Measurements from ENCODE around the gene ZNF500.

The ZNF500 gene

GRCh38 chr16:4752351-4753100 is 14.4 kb downstream of the ZNF500 start:
- TF ChIP-seq, protein P1, sequence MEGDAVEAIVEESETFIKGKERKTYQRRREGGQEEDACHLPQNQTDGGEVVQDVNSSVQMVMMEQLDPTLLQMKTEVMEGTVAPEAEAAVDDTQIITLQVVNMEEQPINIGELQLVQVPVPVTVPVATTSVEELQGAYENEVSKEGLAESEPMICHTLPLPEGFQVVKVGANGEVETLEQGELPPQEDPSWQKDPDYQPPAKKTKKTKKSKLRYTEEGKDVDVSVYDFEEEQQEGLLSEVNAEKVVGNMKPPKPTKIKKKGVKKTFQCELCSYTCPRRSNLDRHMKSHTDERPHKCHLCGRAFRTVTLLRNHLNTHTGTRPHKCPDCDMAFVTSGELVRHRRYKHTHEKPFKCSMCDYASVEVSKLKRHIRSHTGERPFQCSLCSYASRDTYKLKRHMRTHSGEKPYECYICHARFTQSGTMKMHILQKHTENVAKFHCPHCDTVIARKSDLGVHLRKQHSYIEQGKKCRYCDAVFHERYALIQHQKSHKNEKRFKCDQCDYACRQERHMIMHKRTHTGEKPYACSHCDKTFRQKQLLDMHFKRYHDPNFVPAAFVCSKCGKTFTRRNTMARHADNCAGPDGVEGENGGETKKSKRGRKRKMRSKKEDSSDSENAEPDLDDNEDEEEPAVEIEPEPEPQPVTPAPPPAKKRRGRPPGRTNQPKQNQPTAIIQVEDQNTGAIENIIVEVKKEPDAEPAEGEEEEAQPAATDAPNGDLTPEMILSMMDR (IDR thresholded peaks at IDR 0.05; ENCODE audit: insufficient read depth, low read depth, low read length, missing control alignments) = no peak
- no peak for DNase-seq (ENCODE audit: low read depth)

GRCh38 chr16:4750896-4751295 is 16.1 kb downstream of the ZNF500 start:
- H3K4me3 ChIP-seq (ENCODE audit: low read depth, low read length) = no peak overlapping the region
- TF ChIP-seq, protein P1 (IDR thresholded peaks at IDR 0.05; ENCODE audit: insufficient read depth, low read depth, low read length, missing control alignments) = no peak
- no peak for DNase-seq (ENCODE audit: low read depth)

More at GRCh38 chr16:4752351-4753100, 14.4 kb downstream of the ZNF500 start:
- no peak overlapping the region for H3K4me3 ChIP-seq (ENCODE audit: low read depth, low read length)

DNA sequence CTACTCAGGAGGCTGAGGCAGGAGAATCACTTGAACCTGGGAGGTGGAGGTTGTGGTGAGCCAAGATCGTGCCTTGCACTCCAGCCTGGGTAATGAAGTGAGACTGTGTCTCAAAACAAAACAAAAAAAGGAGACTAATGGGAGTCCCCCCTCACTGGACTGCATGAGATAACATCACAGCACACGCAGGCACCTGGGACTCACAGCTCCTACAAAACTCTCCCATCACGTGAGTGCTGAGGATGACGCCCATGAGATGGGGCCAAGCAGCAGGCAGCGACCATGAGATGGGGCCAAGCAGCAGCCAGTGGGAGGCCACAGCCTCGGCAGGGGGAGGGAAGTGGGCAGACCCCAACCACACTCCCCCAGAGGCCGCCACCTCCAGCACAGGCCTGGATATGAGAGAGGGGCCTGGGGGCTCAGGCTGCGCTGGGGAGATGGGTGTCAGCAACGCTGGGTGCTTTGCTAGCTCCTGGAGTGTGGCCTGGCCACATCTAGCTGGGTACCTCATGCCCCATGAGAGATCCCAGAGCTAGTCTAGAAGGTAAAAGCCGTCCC is 17.2 kb downstream of the ZNF500 start:
- H3K4me3 ChIP-seq (ENCODE audit: low read depth, low read length) = no peak overlapping the region
- peak; percentile 30 for DNase-seq (ENCODE audit: low read depth)
- TF ChIP-seq, protein P1 (IDR thresholded peaks at IDR 0.05; ENCODE audit: insufficient read depth, low read depth, low read length, missing control alignments) = no peak

- H3K4me3 ChIP-seq (ENCODE audit: low read depth, low read length) = no peak overlapping the region
- TF ChIP-seq, protein P1 (IDR thresholded peaks at IDR 0.05; ENCODE audit: insufficient read depth, low read depth, low read length, missing control alignments) = no peak
- DNase-seq (ENCODE audit: low read depth) = no peak
Observed at GRCh38 chr16:4748682-4749411, 18.1 kb downstream of the ZNF500 start.

GRCh38 chr16:4747906-4748681 is 18.9 kb downstream of the ZNF500 start:
- H3K4me3 ChIP-seq (ENCODE audit: low read depth, low read length) = no peak overlapping the region

DNA sequence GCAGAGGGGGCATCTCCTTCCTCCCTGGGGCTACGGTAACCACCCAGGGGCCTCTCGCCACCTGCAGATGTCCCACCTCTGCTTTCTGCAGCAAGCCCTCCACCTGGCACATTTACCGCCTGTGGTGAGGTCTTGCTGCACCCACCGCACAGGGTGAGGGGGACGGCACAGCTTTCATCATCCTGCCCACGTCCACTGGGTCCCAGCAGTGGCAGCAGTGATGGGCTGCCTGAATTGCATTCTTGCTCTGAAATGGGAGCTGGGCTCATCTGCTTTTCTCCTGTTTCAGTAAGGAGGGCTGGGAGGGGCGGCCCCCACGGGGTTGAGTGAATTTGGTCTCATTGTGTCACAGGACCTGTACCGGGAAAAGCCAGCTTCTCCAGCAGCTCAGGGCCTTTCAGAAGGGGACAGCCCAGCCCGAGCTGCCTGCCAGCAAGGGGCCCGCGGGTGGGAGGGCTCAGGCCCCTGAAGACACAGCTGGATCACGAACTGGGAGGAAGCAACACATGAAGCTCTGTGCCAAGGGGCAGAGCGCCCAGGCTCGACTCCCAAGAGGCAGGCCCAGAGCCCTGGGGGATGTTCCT is 19.9 kb downstream of the ZNF500 start:
- TF ChIP-seq, protein P1 (IDR thresholded peaks at IDR 0.05; ENCODE audit: insufficient read depth, low read depth, low read length, missing control alignments) = no peak
- DNase-seq (ENCODE audit: low read depth) = no peak
- no peak overlapping the region for H3K4me3 ChIP-seq (ENCODE audit: low read depth, low read length)

More at GRCh38 chr16:4747906-4748681, 18.9 kb downstream of the ZNF500 start:
- peak; percentile 22 for DNase-seq (ENCODE audit: low read depth)
- TF ChIP-seq, protein P1 (IDR thresholded peaks at IDR 0.05; ENCODE audit: insufficient read depth, low read depth, low read length, missing control alignments) = no peak

All from GM12865 (cell line).